ENCODE results near the gene SIM2.

Gene SIM2

GRCh38 chr21:36717976-36718375 is 19.1 kb downstream of the SIM2 start:
- no peak for DNase-seq

- no peak for DNase-seq
Measured at GRCh38 chr21:36718951-36719501, 20.1 kb downstream of the SIM2 start.

- no peak for DNase-seq
Measured at GRCh38 chr21:36719614-36720013, 20.7 kb downstream of the SIM2 start.

- no peak for DNase-seq
Measured at GRCh38 chr21:36721817-36722216, 22.9 kb downstream of the SIM2 start.

GRCh38 chr21:36722370-36723368 is 23.8 kb downstream of the SIM2 start:
- no peak for DNase-seq

- no peak for DNase-seq
Measured at GRCh38 chr21:36723371-36723881, 24.5 kb downstream of the SIM2 start.

GRCh38 chr21:36724660-36725059 is 25.7 kb downstream of the SIM2 start:
- DNase-seq: no peak

- no peak for DNase-seq
Measured at GRCh38 chr21:36725793-36726386, 27.0 kb downstream of the SIM2 start.

- DNase-seq: no peak
Measured at GRCh38 chr21:36727866-36728265, 29.0 kb downstream of the SIM2 start.

GRCh38 chr21:36728371-36729111 is 29.6 kb downstream of the SIM2 start:
- no peak for DNase-seq

- DNase-seq: no peak
Measured at GRCh38 chr21:36729310-36729970, 30.5 kb downstream of the SIM2 start.

GRCh38 chr21:36730291-36731281 is 31.7 kb downstream of the SIM2 start:
- DNase-seq: no peak

- no peak for DNase-seq
Measured at GRCh38 chr21:36732217-36732616, 33.3 kb downstream of the SIM2 start.

- no peak for DNase-seq
Measured at GRCh38 chr21:36732761-36733160, 33.8 kb downstream of the SIM2 start.

GRCh38 chr21:36733857-36734256 is 34.9 kb downstream of the SIM2 start:
- DNase-seq: no peak

GRCh38 chr21:36734367-36735200 is 35.7 kb downstream of the SIM2 start:
- DNase-seq: no peak

- DNase-seq: no peak
Measured at GRCh38 chr21:36735201-36735515, 36.2 kb downstream of the SIM2 start.

GRCh38 chr21:36735724-36736320 is 36.9 kb downstream of the SIM2 start:
- no peak for DNase-seq

GRCh38 chr21:36738489-36739126 is 39.7 kb downstream of the SIM2 start:
- no peak for DNase-seq
